Small intestine (tissue), 7 donors: Measurements from ENCODE around the gene PEAK1. TPM values are rescaled to one million over a fixed set of nuclear protein-coding genes. Genes with fewer than 3 reads are reported as not detected.

Experiments used
- DNase-seq, 2 donors: peaks; one replicate each; pipeline versions ENCODE4 v3.0.0 to v3.0.0-alpha.2; 2013
- FAIRE-seq: peaks from 2 replicates; lab custom pipeline; 2012; peaks lifted over from hg19 to GRCh38; lab: Jason Lieb, UNC
- H3K27ac ChIP-seq, 3 donors: one replicate each; pipeline ENCODE4 v1.5.1; 2013; ENCODE audit warnings: low read length in 2 of 3, mild to moderate bottlenecking in 2 of 3, control low read depth in 1 of 3, inconsistent platforms in 1 of 3, low read depth in 1 of 3, moderate library complexity in 1 of 3
- H3K27me3 ChIP-seq, 3 donors: one replicate each; pipeline ENCODE4 v1.6.1; 2013; ENCODE audit warnings: low read length in 3 of 3, inconsistent platforms in 1 of 3; ENCODE audit not compliant: control insufficient read depth in 3 of 3, insufficient read depth in 3 of 3
- H3K36me3 ChIP-seq, 3 donors: one replicate each; pipeline ENCODE4 v1.6.1; 2013; ENCODE audit warnings: low read length in 3 of 3, inconsistent platforms in 1 of 3, low read depth in 1 of 3, mild to moderate bottlenecking in 1 of 3, moderate library complexity in 1 of 3; ENCODE audit not compliant: control insufficient read depth in 3 of 3, insufficient read depth in 2 of 3
- H3K4me1 ChIP-seq, 3 donors: one replicate each; pipeline ENCODE4 v1.6.1; 2013; ENCODE audit warnings: low read length in 2 of 3, inconsistent platforms in 1 of 3, low read depth in 1 of 3, mild to moderate bottlenecking in 1 of 3, moderate library complexity in 1 of 3; ENCODE audit not compliant: control insufficient read depth in 3 of 3, insufficient read depth in 2 of 3
- H3K4me3 ChIP-seq, 3 donors: one replicate each; pipeline ENCODE4 v1.5.1; 2013; ENCODE audit warnings: low read length in 3 of 3, control low read depth in 1 of 3, inconsistent platforms in 1 of 3, low read depth in 1 of 3, mild to moderate bottlenecking in 1 of 3, moderate library complexity in 1 of 3
- H3K9me3 ChIP-seq, 2 donors: one replicate each; pipeline ENCODE4 v1.6.1; 2013; ENCODE audit warnings: low read depth in 1 of 2, low read length in 1 of 2; ENCODE audit not compliant: control insufficient read depth in 2 of 2, insufficient read depth in 1 of 2
- WGBS, 3 donors: extraction: QIAGEN DNeasy Blood & Tissue Kit; methylation state at CpG; one replicate each; pipeline ENCODE4 v1.1.7; 2013; 5-methylcytosine and 5-hydroxymethylcytosine counted together
- polyA plus RNA-seq, 4 donors: library from polyadenylated mRNA; stranded (reverse) in 3 of 4; unstranded in 1 of 4; fragments of 200-250 nt in 3 of 4; fragments of 120-200 nt in 1 of 4; gene quantifications; one replicate each; pipeline versions ENCODE4 v1.2.1 to v1.2.3, GENCODE V29; 2013
- donor health status: healthy with polysubstance abuse.
- donor health status: control.
- donor health status: control.
- donor health status: Bipolar disorder and iron deficiency.
- donor health status: healthy.

PEAK1 gene
- polyA plus RNA-seq, 4 donors, result 1.4 to 24.8 (median 5.3) TPM

DNA sequence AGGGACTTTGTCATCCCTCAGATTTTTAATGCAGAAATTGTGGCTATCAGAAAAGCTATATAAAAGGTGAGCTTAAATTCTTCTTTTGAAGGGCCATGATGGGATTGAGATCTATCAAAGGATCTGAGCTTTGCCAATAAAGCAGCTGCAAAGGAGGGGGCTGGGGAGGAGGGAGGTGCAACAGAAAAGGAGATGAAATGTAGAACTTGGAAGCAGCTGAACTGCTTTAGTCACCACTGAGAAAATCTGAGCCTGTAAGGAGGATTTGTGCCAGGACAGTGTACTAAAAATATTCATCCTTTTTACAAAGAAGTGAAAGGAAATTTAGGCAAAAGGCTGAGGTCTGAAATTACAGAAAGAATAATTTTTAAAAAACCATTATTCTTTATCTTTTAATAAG, 359.4 kb downstream of the PEAK1 start:
- FAIRE-seq (no peak), DNase-seq (no peak)
- Histone ChIP-seq H3K9me3 (no peaks in the 10 kb centered on the region), H3K27me3 (no peaks in the 10 kb centered on the region), H3K4me3 (no peak overlapping the region), H3K36me3 (peaks cover 0 to 6% (median 2%) of the 10 kb centered on the region in 3 donors), H3K27ac (no peak overlapping the region), H3K4me1 (peaks cover 18 to 41% (median 19%) of the 10 kb centered on the region in 3 donors)

DNA sequence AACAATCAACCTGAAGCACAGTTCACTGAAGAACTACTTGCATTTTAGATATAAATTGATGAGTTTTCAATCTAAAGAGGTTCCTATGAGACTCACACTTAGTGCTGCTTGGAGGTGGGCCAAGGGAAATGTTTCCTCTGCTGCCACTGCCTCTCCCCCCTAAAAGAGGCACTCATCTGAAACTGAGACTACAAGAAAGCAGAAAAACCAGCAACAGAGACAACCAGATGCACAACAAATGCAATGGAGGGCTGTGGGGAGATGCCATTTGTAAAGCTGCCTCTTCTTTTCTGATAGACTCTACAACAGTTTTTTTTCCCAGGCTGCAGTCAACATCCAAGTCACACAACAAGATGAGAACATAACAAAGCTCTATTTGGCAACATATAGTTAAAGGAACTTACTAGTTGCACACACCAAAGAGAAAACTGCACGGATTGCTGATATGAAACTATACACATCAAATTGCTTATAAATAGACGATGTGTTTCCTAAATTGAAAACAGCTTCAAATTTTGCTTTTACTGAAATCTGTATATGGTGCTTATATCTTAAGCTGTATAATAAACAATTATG, 360.0 kb downstream of the PEAK1 start:
- FAIRE-seq (no peak), DNase-seq (no peak)
- Histone ChIP-seq H3K9me3 (no peaks in the 10 kb centered on the region), H3K4me3 (no peak overlapping the region), H3K27me3 (no peaks in the 10 kb centered on the region), H3K27ac (peak overlapping the region in 1 of 3 donors; percentile 65), H3K4me1 (peaks cover 16 to 34% (median 17%) of the 10 kb centered on the region in 3 donors), H3K36me3 (peaks cover 0 to 5% (median 2%) of the 10 kb centered on the region in 3 donors)
- WGBS, 3 donors, result 30 to 34% (median 30%) methylated on average over 2 of the region's 2 CpGs

DNA sequence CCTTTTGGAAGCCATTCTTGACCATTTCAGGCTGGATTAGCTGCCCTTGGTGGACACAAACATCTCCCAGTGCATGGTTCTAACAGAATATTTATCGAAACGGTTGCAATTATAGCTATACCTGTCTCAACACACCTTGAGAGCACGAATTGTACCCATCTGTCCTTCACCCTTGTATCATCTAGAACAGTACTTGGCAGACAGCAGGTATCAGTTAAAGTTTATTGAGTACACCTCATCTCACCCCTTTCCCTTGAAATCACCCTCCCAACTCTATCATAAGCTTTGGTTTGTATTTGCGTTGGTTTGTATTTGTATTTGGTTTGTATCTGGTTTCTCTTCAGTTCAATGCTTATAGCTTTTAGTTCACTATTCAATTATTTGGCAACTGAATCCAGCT, 361.4 kb downstream of the PEAK1 start:
- peaks cover 0 to 5% (median 2%) of the 10 kb centered on the region in 3 donors for H3K36me3 ChIP-seq
- no peaks in the 10 kb centered on the region for H3K27me3 ChIP-seq
- 73 to 91% (median 82%) methylated on average over 4 of the region's 4 CpGs for WGBS, 3 donors
- peaks cover 14 to 23% (median 16%) of the 10 kb centered on the region in 3 donors for H3K4me1 ChIP-seq
- H3K9me3 ChIP-seq, result no peaks in the 10 kb centered on the region
- DNase-seq, result no peak
- no peak overlapping the region for H3K4me3 ChIP-seq
- H3K27ac ChIP-seq, result no peak overlapping the region
- FAIRE-seq, result no peak

DNA sequence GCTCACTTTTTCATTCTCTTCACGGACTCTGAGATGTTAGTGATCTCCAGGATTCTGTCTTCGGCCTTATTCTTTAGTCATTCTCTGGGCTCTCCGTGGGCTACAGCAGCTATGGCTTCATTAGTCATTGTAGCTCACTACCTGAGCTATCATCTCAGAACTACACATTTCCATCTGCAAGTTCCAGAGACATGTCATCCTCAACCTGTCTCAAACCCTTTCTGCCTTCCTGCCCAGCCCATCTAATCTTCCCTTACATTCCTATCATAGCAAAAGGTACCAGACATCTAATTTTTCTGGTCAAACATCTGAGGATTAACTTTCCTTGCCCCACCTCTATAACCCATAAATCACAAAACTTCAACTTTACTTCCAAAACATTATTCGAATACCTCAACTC, 362.2 kb downstream of the PEAK1 start:
- Histone ChIP-seq H3K36me3 (peaks cover 0 to 9% (median 4%) of the 10 kb centered on the region in 3 donors), H3K27ac (no peak overlapping the region), H3K27me3 (no peaks in the 10 kb centered on the region), H3K9me3 (no peaks in the 10 kb centered on the region), H3K4me1 (peaks cover 12 to 21% (median 16%) of the 10 kb centered on the region in 3 donors), H3K4me3 (no peak overlapping the region)
- 86 to 89% (median 88%) methylated on average over 4 of the region's 4 CpGs for WGBS, 3 donors
- FAIRE-seq (no peak), DNase-seq (no peak)

- Histone ChIP-seq H3K4me1 (peaks cover 12 to 21% (median 16%) of the 10 kb centered on the region in 3 donors), H3K4me3 (no peak overlapping the region), H3K36me3 (peaks cover 1 to 13% (median 6%) of the 10 kb centered on the region in 3 donors), H3K27ac (no peak overlapping the region), H3K9me3 (no peaks in the 10 kb centered on the region), H3K27me3 (no peaks in the 10 kb centered on the region)
- no peak for DNase-seq
- no peak for FAIRE-seq
- WGBS, 3 donors, result 97 to 100% (median 97%) methylated on average over 1 of the region's 1 CpG
Observed at GRCh38 chr15:77057072-77057471, 362.8 kb downstream of the PEAK1 start.

GRCh38 chr15:77053709-77054108, 366.2 kb downstream of the PEAK1 start:
- no peak overlapping the region for H3K4me3 ChIP-seq
- no peak overlapping the region for H3K27ac ChIP-seq
- H3K27me3 ChIP-seq, result no peaks in the 10 kb centered on the region
- DNase-seq (no peak), FAIRE-seq (no peak)
- peaks cover 5 to 23% (median 6%) of the 10 kb centered on the region in 3 donors for H3K36me3 ChIP-seq
- peaks cover 7 to 12% (median 8%) of the 10 kb centered on the region in 3 donors for H3K4me1 ChIP-seq
- no peaks in the 10 kb centered on the region for H3K9me3 ChIP-seq
- 92 to 98% (median 97%) methylated on average over 2 of the region's 2 CpGs for WGBS, 3 donors

DNA sequence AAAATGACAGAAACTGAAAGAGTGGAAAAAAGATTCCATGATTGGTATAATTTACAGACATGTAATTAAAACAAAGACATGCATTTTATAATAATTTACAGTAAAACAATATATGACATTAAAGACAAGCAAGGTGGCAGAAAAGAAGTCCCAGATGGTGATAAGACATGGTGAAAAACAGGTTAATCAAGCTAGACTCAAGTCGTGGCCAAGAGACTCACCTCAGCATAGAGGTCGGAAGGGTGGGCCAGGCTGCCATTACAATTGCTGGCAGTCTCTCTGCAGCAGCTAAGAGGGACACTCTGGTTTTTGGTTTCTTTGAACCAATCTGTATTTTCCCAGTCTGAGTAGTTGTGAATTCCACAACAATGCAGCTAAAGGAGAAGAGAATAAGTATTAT, 367.3 kb downstream of the PEAK1 start:
- Histone ChIP-seq H3K27ac (no peak overlapping the region), H3K4me1 (peaks cover 3 to 5% (median 3%) of the 10 kb centered on the region in 3 donors), H3K9me3 (no peaks in the 10 kb centered on the region), H3K36me3 (peaks cover 4 to 23% (median 5%) of the 10 kb centered on the region in 3 donors), H3K27me3 (no peaks in the 10 kb centered on the region), H3K4me3 (no peak overlapping the region)
- 32 to 62% (median 44%) methylated on average over 2 of the region's 2 CpGs for WGBS, 3 donors
- FAIRE-seq (no peak), DNase-seq (no peak)
